ENCODE data around the gene GMPPA. TPM values are rescaled to one million over a fixed set of nuclear protein-coding genes. Genes with fewer than 3 reads are reported as not detected.

The GMPPA gene
- total RNA-seq, 2 experiments from 2014 or later: 34.5 to 40.5 TPM

- no peak for DNase-seq
- no peaks in the 10 kb centered on the region for H3K27me3 Mint-ChIP-seq
- peaks cover 16% of the 10 kb centered on the region for H3K4me1 Mint-ChIP-seq
- ChIA-PET CTCF (interaction anchor here (1.0 to 7.3 kb wide), 3 partner anchors 10 to 105 kb away, joined by 3 to 79 read pairs (median 3); no protein-coding TSS in a partner anchor), POLR2A (no interaction called here)
- H3K9me3 Mint-ChIP-seq: no peaks in the 10 kb centered on the region
- no peak overlapping the region for H3K4me3 Mint-ChIP-seq
- no peaks in the 10 kb centered on the region for H3K36me3 Mint-ChIP-seq (ENCODE audit: low read depth)
- no peak overlapping the region for H3K27ac Mint-ChIP-seq
These were observed 39.2 kb downstream of the GMPPA start for GRCh38 chr2:219537657-219538488.

- Mint-ChIP-seq H3K27me3 (no peaks in the 10 kb centered on the region), H3K4me3 (no peak overlapping the region), H3K27ac (no peak overlapping the region), H3K9me3 (no peaks in the 10 kb centered on the region), H3K4me1 (peaks cover 16% of the 10 kb centered on the region), H3K36me3 (ENCODE audit: low read depth) (no peaks in the 10 kb centered on the region)
- CTCF ChIA-PET: interaction anchor here (1.2 to 7.3 kb wide), 3 partner anchors 11 to 106 kb away, joined by 3 to 79 read pairs (median 4); no protein-coding TSS in a partner anchor
- DNase-seq: no peak
- POLR2A ChIA-PET: no interaction called here
These were observed 39.8 kb downstream of the GMPPA start for GRCh38 chr2:219538504-219538951.

- Mint-ChIP-seq H3K9me3 (no peaks in the 10 kb centered on the region), H3K27me3 (no peaks in the 10 kb centered on the region), H3K4me3 (no peak overlapping the region), H3K4me1 (peaks cover 17% of the 10 kb centered on the region), H3K27ac (no peak overlapping the region), H3K36me3 (ENCODE audit: low read depth) (no peaks in the 10 kb centered on the region)
- DNase-seq: no peak
- ChIA-PET CTCF (interaction anchor here (0.9 to 7.3 kb wide), 6 partner anchors 11 to 136 kb away, joined by 3 to 79 read pairs (median 14); partner anchors contain the start of gene GMPPA), POLR2A (no interaction called here)
These were observed 40.5 kb downstream of the GMPPA start for GRCh38 chr2:219538956-219539788.

- Mint-ChIP-seq H3K27me3 (peaks cover 8% of the 10 kb centered on the region), H3K36me3 (ENCODE audit: low read depth) (no peaks in the 10 kb centered on the region), H3K4me1 (peaks cover 24% of the 10 kb centered on the region), H3K9me3 (no peaks in the 10 kb centered on the region), H3K4me3 (no peak overlapping the region), H3K27ac (no peak overlapping the region)
- POLR2A ChIA-PET: no interaction called here
- CTCF ChIA-PET: interaction anchor here (0.8 to 7.3 kb wide), 22 partner anchors 12 to 150 kb away, joined by 3 to 79 read pairs (median 4); partner anchors contain the start of gene GMPPA
- no peak for DNase-seq
These were observed 41.4 kb downstream of the GMPPA start for GRCh38 chr2:219539926-219540678.

- Mint-ChIP-seq H3K4me3 (peak overlapping the region; percentile 84), H3K27me3 (peaks cover 10% of the 10 kb centered on the region), H3K36me3 (ENCODE audit: low read depth) (no peaks in the 10 kb centered on the region), H3K4me1 (peaks cover 24% of the 10 kb centered on the region), H3K9me3 (no peaks in the 10 kb centered on the region), H3K27ac (peak overlapping the region; percentile 63)
- CTCF ChIA-PET: interaction anchor here (0.6 to 7.3 kb wide), 31 partner anchors 8 to 677 kb away, joined by 3 to 79 read pairs (median 4); partner anchors contain the start of genes GMPPA and STK11IP
- DNase-seq: no peak
- POLR2A ChIA-PET: no interaction called here
These were observed 42.3 kb downstream of the GMPPA start for GRCh38 chr2:219540784-219541504.

- Mint-ChIP-seq H3K9me3 (no peaks in the 10 kb centered on the region), H3K4me1 (peaks cover 24% of the 10 kb centered on the region), H3K4me3 (peak overlapping the region; percentile 84), H3K36me3 (ENCODE audit: low read depth) (no peaks in the 10 kb centered on the region), H3K27me3 (peaks cover 15% of the 10 kb centered on the region), H3K27ac (peak overlapping the region; percentile 19)
- CTCF ChIA-PET: interaction anchor here (0.6 to 7.3 kb wide), 31 partner anchors 8 to 630 kb away, joined by 3 to 79 read pairs (median 4); partner anchors contain the start of genes GMPPA and STK11IP
- POLR2A ChIA-PET: no interaction called here
- DNase-seq: peak; percentile 88
These were observed 43.0 kb downstream of the GMPPA start for GRCh38 chr2:219541611-219542180.

GRCh38 chr2:219542931-219543595 is 44.4 kb downstream of the GMPPA start:
- Mint-ChIP-seq H3K4me1 (peaks cover 24% of the 10 kb centered on the region), H3K4me3 (peak overlapping the region; percentile 84), H3K9me3 (no peaks in the 10 kb centered on the region), H3K27me3 (peaks cover 15% of the 10 kb centered on the region), H3K27ac (peak overlapping the region; percentile 89), H3K36me3 (ENCODE audit: low read depth) (no peaks in the 10 kb centered on the region)
- DNase-seq: no peak
- POLR2A ChIA-PET: no interaction called here
- CTCF ChIA-PET: interaction anchor here (1.0 to 7.3 kb wide), 11 partner anchors 9 to 147 kb away, joined by 3 to 79 read pairs (median 5); partner anchors contain the start of genes GMPPA and SPEG

GRCh38 chr2:219543596-219544358 is 45.1 kb downstream of the GMPPA start, which contains the start of the genes CHPF and TMEM198:
Gene CHPF (minus strand): TSS chr2:219543809. CDS start chr2:219543538, 271 bp downstream.
Gene TMEM198 (plus strand): TSS chr2:219544028. CDS start chr2:219544728, 700 bp downstream.
- peak within 1 kb of the TSS; percentile 89 for H3K27ac Mint-ChIP-seq
- peak within 1 kb of the TSS; percentile 84 for H3K4me3 Mint-ChIP-seq
- no peaks in the 10 kb centered on the region for H3K36me3 Mint-ChIP-seq (ENCODE audit: low read depth)
- H3K4me1 Mint-ChIP-seq: peaks cover 24% of the 10 kb centered on the region
- H3K27me3 Mint-ChIP-seq: peaks cover 15% of the 10 kb centered on the region
- POLR2A ChIA-PET: no interaction called here
- no peaks in the 10 kb centered on the region for H3K9me3 Mint-ChIP-seq
- peak; percentile 95 for DNase-seq
- CTCF ChIA-PET: interaction anchor here (0.7 to 7.3 kb wide), 12 partner anchors 8 to 146 kb away, joined by 3 to 79 read pairs (median 5); partner anchors contain the start of genes GMPPA and SPEG

GRCh38 chr2:219544567-219544966 is 45.9 kb downstream of the GMPPA start:
- no peak for DNase-seq
- Mint-ChIP-seq H3K4me1 (peaks cover 24% of the 10 kb centered on the region), H3K36me3 (ENCODE audit: low read depth) (no peaks in the 10 kb centered on the region), H3K9me3 (no peaks in the 10 kb centered on the region), H3K27me3 (peaks cover 15% of the 10 kb centered on the region), H3K27ac (peak overlapping the region; percentile 54), H3K4me3 (peak overlapping the region; percentile 73)
- CTCF ChIA-PET: interaction anchor here (1.0 to 4.7 kb wide), 3 partner anchors 15 to 128 kb away, joined by 3 to 39 read pairs (median 3); no protein-coding TSS in a partner anchor
- POLR2A ChIA-PET: no interaction called here

- H3K36me3 Mint-ChIP-seq (ENCODE audit: low read depth): no peaks in the 10 kb centered on the region
- DNase-seq: no peak
- H3K4me1 Mint-ChIP-seq: peaks cover 24% of the 10 kb centered on the region
- CTCF ChIA-PET: interaction anchor here (1.0 kb wide), 1 partner anchor 14 kb away, joined by 3 read pairs; no protein-coding TSS in a partner anchor
- no peaks in the 10 kb centered on the region for H3K9me3 Mint-ChIP-seq
- H3K4me3 Mint-ChIP-seq: peak overlapping the region; percentile 73
- no peak overlapping the region for H3K27ac Mint-ChIP-seq
- H3K27me3 Mint-ChIP-seq: peaks cover 18% of the 10 kb centered on the region
- POLR2A ChIA-PET: no interaction called here
These were observed 46.7 kb downstream of the GMPPA start for GRCh38 chr2:219545295-219545942.

Data from activated CD4-positive, alpha-beta T cell treated with anti-CD3 and anti-CD28 coated beads, Interleukin-2, amount 10 ng/mL, durations not matched to agents 7 days and 5 days (primary cell).